HL-60 (cell line): ENCODE data around the gene SPATA21.

ENCODE experiments used
- CTCF ChIP-seq: IDR thresholded peaks from one replicate; pipeline ENCODE4 v1.5.1; 2011; ENCODE audit warnings: low read length, control low read depth, inconsistent platforms; ENCODE audit not compliant: insufficient read depth
- REST ChIP-seq: IDR thresholded peaks from 2 replicates; pipeline ENCODE4 v1.6.1; 2012; ENCODE audit warnings: low read depth; ENCODE audit not compliant: insufficient replicate concordance

- no peak for TF ChIP-seq REST
- no peak for TF ChIP-seq CTCF
Measured at GRCh38 chr1:16433030-16433429, 4.2 kb downstream of the SPATA21 start.
